Measurements from ENCODE around the gene MYH15. TPM values are rescaled to one million over a fixed set of nuclear protein-coding genes. Genes with fewer than 3 reads are reported as not detected.

The MYH15 gene
- total RNA-seq, 1 experiment from 2014 or later: 0.09 TPM

DNA sequence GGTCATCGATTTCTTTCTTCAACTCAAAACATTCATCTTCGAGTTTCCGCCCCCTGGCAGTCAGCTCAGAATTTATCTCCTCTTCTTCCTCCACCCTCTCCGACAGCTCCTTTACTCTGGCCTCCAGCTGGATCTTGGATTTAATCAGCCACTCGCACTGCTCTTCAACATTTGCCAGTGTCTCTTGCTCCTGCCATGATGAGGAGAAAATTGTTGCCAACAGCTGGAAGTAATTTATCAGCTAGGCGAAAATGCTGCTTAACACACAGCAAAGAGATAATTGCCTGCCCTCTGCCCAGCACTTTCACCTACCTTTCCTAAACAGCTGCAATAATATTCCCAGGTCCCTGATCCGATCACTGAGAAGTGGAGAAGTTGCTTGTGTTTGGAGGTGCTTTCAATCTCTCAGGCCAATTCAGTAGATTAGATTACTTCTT lies 69.3 kb downstream of the MYH15 start:
- POLR2A ChIA-PET: no interaction called here
- Mint-ChIP-seq H3K4me1 (peaks cover 20% of the 10 kb centered on the region), H3K9me3 (peaks cover 11% of the 10 kb centered on the region), H3K4me3 (no peak overlapping the region), H3K36me3 (peaks cover 3% of the 10 kb centered on the region; the same call in 1 of the 2 replicates), H3K27me3 (ENCODE audit: low read depth) (no peaks in the 10 kb centered on the region; the same call in 1 of the 2 replicates), H3K27ac (no peak overlapping the region)
- TF ChIP-seq, protein P1, sequence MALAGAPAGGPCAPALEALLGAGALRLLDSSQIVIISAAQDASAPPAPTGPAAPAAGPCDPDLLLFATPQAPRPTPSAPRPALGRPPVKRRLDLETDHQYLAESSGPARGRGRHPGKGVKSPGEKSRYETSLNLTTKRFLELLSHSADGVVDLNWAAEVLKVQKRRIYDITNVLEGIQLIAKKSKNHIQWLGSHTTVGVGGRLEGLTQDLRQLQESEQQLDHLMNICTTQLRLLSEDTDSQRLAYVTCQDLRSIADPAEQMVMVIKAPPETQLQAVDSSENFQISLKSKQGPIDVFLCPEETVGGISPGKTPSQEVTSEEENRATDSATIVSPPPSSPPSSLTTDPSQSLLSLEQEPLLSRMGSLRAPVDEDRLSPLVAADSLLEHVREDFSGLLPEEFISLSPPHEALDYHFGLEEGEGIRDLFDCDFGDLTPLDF (CRISPR knock-in tag; IDR thresholded peaks at IDR 0.05): no peak
- TF ChIP-seq, protein P2, sequence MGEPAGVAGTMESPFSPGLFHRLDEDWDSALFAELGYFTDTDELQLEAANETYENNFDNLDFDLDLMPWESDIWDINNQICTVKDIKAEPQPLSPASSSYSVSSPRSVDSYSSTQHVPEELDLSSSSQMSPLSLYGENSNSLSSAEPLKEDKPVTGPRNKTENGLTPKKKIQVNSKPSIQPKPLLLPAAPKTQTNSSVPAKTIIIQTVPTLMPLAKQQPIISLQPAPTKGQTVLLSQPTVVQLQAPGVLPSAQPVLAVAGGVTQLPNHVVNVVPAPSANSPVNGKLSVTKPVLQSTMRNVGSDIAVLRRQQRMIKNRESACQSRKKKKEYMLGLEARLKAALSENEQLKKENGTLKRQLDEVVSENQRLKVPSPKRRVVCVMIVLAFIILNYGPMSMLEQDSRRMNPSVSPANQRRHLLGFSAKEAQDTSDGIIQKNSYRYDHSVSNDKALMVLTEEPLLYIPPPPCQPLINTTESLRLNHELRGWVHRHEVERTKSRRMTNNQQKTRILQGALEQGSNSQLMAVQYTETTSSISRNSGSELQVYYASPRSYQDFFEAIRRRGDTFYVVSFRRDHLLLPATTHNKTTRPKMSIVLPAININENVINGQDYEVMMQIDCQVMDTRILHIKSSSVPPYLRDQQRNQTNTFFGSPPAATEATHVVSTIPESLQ (CRISPR knock-in tag; IDR thresholded peaks at IDR 0.05): no peak
- no peak for TF ChIP-seq ETV6 (CRISPR knock-in tag; IDR thresholded peaks at IDR 0.05)
- TF ChIP-seq, protein P3, sequence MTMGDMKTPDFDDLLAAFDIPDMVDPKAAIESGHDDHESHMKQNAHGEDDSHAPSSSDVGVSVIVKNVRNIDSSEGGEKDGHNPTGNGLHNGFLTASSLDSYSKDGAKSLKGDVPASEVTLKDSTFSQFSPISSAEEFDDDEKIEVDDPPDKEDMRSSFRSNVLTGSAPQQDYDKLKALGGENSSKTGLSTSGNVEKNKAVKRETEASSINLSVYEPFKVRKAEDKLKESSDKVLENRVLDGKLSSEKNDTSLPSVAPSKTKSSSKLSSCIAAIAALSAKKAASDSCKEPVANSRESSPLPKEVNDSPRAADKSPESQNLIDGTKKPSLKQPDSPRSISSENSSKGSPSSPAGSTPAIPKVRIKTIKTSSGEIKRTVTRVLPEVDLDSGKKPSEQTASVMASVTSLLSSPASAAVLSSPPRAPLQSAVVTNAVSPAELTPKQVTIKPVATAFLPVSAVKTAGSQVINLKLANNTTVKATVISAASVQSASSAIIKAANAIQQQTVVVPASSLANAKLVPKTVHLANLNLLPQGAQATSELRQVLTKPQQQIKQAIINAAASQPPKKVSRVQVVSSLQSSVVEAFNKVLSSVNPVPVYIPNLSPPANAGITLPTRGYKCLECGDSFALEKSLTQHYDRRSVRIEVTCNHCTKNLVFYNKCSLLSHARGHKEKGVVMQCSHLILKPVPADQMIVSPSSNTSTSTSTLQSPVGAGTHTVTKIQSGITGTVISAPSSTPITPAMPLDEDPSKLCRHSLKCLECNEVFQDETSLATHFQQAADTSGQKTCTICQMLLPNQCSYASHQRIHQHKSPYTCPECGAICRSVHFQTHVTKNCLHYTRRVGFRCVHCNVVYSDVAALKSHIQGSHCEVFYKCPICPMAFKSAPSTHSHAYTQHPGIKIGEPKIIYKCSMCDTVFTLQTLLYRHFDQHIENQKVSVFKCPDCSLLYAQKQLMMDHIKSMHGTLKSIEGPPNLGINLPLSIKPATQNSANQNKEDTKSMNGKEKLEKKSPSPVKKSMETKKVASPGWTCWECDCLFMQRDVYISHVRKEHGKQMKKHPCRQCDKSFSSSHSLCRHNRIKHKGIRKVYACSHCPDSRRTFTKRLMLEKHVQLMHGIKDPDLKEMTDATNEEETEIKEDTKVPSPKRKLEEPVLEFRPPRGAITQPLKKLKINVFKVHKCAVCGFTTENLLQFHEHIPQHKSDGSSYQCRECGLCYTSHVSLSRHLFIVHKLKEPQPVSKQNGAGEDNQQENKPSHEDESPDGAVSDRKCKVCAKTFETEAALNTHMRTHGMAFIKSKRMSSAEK (CRISPR knock-in tag; IDR thresholded peaks at IDR 0.05; ENCODE audit: borderline replicate concordance): no peak
- TF ChIP-seq SP1 (CRISPR knock-in tag; conservative IDR thresholded peaks at IDR 0.05): no peak
- no peak for TF ChIP-seq TCF7 (CRISPR knock-in tag; IDR thresholded peaks at IDR 0.05; ENCODE audit: low read depth)
- TF ChIP-seq, protein P4, sequence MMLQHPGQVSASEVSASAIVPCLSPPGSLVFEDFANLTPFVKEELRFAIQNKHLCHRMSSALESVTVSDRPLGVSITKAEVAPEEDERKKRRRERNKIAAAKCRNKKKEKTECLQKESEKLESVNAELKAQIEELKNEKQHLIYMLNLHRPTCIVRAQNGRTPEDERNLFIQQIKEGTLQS (CRISPR knock-in tag; conservative IDR thresholded peaks at IDR 0.05): no peak
- TF ChIP-seq ZNF396 (CRISPR knock-in tag; IDR thresholded peaks at IDR 0.05; ENCODE audit: borderline replicate concordance): no peak
- TF ChIP-seq, protein P5, sequence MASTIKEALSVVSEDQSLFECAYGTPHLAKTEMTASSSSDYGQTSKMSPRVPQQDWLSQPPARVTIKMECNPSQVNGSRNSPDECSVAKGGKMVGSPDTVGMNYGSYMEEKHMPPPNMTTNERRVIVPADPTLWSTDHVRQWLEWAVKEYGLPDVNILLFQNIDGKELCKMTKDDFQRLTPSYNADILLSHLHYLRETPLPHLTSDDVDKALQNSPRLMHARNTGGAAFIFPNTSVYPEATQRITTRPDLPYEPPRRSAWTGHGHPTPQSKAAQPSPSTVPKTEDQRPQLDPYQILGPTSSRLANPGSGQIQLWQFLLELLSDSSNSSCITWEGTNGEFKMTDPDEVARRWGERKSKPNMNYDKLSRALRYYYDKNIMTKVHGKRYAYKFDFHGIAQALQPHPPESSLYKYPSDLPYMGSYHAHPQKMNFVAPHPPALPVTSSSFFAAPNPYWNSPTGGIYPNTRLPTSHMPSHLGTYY (CRISPR knock-in tag; IDR thresholded peaks at IDR 0.05): no peak
- no peak for TF ChIP-seq ESRRA (CRISPR knock-in tag; IDR thresholded peaks at IDR 0.05; ENCODE audit: borderline replicate concordance)
- TF ChIP-seq, protein P6, sequence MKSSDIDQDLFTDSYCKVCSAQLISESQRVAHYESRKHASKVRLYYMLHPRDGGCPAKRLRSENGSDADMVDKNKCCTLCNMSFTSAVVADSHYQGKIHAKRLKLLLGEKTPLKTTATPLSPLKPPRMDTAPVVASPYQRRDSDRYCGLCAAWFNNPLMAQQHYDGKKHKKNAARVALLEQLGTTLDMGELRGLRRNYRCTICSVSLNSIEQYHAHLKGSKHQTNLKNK (CRISPR knock-in tag; IDR thresholded peaks at IDR 0.05): no peak
- TF ChIP-seq, protein P7, sequence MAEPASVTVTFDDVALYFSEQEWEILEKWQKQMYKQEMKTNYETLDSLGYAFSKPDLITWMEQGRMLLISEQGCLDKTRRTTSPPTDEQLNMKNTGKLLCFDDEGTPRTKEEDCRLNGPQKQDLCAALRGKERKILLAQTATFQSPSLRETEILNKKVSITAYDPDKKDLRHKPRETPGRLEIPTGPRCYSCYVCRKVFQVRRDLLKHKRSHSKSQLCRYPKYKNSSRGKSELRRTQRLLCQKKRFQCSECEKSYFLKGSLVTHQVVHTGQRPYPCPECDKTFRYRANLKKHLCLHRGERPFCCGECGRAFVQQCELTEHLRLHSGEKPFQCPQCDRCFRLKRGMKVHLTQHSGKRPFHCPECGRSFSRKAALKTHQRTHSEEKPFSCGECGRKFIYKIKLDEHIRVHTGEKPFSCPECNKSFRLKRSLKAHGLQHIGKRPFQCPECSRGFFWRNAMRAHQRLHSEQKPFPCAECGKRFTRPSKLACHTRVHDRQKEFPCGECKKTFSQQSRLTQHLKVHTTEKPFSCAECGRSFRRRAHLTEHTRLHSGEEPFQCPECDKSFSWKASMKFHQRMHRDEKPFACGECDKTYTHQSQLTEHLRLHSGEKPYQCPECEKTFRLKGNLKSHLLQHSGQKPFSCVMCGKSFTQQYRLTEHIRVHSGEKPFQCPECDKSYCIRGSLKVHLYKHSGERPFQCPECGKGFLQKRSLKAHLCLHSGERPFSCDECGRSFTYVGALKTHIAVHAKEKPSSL (CRISPR knock-in tag; conservative IDR thresholded peaks at IDR 0.05): no peak
- no peak for TF ChIP-seq FOXK1 (CRISPR knock-in tag; IDR thresholded peaks at IDR 0.05)
- TF ChIP-seq RELA (CRISPR knock-in tag; IDR thresholded peaks at IDR 0.05; ENCODE audit: borderline replicate concordance): no peak
- TF ChIP-seq, protein P8, sequence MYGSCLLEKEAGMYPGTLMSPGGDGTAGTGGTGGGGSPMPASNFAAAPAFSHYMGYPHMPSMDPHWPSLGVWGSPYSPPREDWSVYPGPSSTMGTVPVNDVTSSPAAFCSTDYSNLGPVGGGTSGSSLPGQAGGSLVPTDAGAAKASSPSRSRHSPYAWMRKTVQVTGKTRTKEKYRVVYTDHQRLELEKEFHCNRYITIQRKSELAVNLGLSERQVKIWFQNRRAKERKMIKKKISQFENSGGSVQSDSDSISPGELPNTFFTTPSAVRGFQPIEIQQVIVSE (CRISPR knock-in tag; IDR thresholded peaks at IDR 0.05; ENCODE audit: borderline replicate concordance): no peak
- ATAC-seq (peak; percentile 52), DNase-seq (ENCODE audit: low spot score) (no peak)
- CTCF ChIA-PET: interaction anchor here (0.8 to 3.3 kb wide), 4 partner anchors 13 to 503 kb away, joined by 3 to 13 read pairs (median 4); no protein-coding TSS in a partner anchor
